Measurements from ENCODE around the gene LOC101059915.

The LOC101059915 gene

DNA sequence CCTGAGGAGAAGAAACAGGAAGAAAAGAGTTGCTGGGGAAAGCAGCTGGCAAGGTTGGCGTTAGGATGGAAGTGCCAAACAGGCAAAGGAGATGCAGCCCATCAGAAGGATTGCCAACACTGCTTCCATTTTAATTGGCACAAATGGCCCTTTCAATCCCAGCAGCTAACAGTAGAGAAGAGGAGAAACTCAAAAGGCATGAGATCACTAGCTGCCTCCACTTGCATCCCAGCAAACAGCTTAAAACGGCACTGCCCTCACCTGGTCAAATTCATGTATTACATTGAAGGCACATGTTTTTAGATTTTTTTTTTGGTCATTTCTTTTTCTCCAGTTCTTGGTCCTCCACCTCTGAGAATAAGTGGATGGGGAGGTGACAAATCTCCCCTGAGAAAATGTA, 14.9 kb upstream of the LOC101059915 start (continued):
- TF ChIP-seq RCOR1 (conservative IDR thresholded peaks at IDR 0.05; ENCODE audit: low read depth, low read length) (no peak), ASH2L (IDR thresholded peaks at IDR 0.05; ENCODE audit: borderline replicate concordance, low read depth) (no peak), TCF7 (IDR thresholded peaks at IDR 0.05; ENCODE audit: borderline replicate concordance) (no peak), YY1 (IDR thresholded peaks at IDR 0.05; ENCODE audit: low read depth, low read length) (0 out of 2 replicates have a peak, but pooled peaks have one; percentile 15)
- TF ChIP-seq, protein P1, sequence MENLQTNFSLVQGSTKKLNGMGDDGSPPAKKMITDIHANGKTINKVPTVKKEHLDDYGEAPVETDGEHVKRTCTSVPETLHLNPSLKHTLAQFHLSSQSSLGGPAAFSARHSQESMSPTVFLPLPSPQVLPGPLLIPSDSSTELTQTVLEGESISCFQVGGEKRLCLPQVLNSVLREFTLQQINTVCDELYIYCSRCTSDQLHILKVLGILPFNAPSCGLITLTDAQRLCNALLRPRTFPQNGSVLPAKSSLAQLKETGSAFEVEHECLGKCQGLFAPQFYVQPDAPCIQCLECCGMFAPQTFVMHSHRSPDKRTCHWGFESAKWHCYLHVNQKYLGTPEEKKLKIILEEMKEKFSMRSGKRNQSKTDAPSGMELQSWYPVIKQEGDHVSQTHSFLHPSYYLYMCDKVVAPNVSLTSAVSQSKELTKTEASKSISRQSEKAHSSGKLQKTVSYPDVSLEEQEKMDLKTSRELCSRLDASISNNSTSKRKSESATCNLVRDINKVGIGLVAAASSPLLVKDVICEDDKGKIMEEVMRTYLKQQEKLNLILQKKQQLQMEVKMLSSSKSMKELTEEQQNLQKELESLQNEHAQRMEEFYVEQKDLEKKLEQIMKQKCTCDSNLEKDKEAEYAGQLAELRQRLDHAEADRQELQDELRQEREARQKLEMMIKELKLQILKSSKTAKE (IDR thresholded peaks at IDR 0.05; ENCODE audit: low read depth, poor library complexity, severe bottlenecking) = no peak
- TF ChIP-seq, protein P2, sequence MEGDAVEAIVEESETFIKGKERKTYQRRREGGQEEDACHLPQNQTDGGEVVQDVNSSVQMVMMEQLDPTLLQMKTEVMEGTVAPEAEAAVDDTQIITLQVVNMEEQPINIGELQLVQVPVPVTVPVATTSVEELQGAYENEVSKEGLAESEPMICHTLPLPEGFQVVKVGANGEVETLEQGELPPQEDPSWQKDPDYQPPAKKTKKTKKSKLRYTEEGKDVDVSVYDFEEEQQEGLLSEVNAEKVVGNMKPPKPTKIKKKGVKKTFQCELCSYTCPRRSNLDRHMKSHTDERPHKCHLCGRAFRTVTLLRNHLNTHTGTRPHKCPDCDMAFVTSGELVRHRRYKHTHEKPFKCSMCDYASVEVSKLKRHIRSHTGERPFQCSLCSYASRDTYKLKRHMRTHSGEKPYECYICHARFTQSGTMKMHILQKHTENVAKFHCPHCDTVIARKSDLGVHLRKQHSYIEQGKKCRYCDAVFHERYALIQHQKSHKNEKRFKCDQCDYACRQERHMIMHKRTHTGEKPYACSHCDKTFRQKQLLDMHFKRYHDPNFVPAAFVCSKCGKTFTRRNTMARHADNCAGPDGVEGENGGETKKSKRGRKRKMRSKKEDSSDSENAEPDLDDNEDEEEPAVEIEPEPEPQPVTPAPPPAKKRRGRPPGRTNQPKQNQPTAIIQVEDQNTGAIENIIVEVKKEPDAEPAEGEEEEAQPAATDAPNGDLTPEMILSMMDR (IDR thresholded peaks at IDR 0.05 in 2 of 3, conservative IDR thresholded peaks at IDR 0.05 in 1 of 3; ENCODE audit: control insufficient read depth in 2 of 3, extremely low read depth in 1 of 3, insufficient read depth in 1 of 3, low read depth in 3 of 3, low read length in 3 of 3) = peak; percentile 64 to 73 (median 73)

- intact Hi-C loops (cut with micrococcal nuclease; ENCODE audit: unreplicated experiment) (loop anchor here (5.0 kb wide), 2 partner anchors 116 to 221 kb away; no protein-coding TSS in a partner anchor), in situ Hi-C loops (cut with MboI) (loop anchor here (5.0 to 25.0 kb wide), 4 partner anchors 36 to 866 kb away; partner anchors contain the start of gene CXCR3)
- Histone ChIP-seq H3K36me3 (ENCODE audit: control insufficient read depth in 2 of 2, insufficient read depth in 2 of 2, low read length in 1 of 2) (no peaks in the 10 kb centered on the region), H3K4me3 (no peak overlapping the region), H3K79me2 (ENCODE audit: control insufficient read depth, insufficient read depth, low read length) (no peaks in the 10 kb centered on the region), H3K9ac (ENCODE audit: control insufficient read depth, insufficient read depth, low read length) (no peak overlapping the region), H3K27me3 (replicated peaks in 1 of 2; ENCODE audit: control insufficient read depth in 2 of 2, insufficient read depth in 2 of 2, low read length in 1 of 2) (no peaks in the 10 kb centered on the region), H3K4me2 (ENCODE audit: control insufficient read depth, insufficient read depth) (no peak overlapping the region), H3K4me1 (ENCODE audit: control insufficient read depth, insufficient read depth, low read length) (0 out of 2 replicates have a peak, but pooled peaks cover 3% of the 10 kb centered on the region), H4K20me1 (ENCODE audit: control insufficient read depth, insufficient read depth) (no peaks in the 10 kb centered on the region), H3K27ac (ENCODE audit: control insufficient read depth, insufficient read depth) (no peak overlapping the region), H2AFZ (ENCODE audit: control insufficient read depth, low read depth, low read length) (no peak overlapping the region), H3K9me3 (replicated peaks; ENCODE audit: control insufficient read depth, insufficient read depth, low read length) (no peaks in the 10 kb centered on the region)
- ChIA-PET POLR2A (no interaction called here), SMC1A (ENCODE audit: uncharacterized antibody, unreplicated experiment) (no interaction called here), CTCF (interaction anchor here (1.5 kb wide), 1 partner anchor 12 kb away, joined by 4 read pairs; no protein-coding TSS in a partner anchor), RAD21 (ENCODE audit: unreplicated experiment) (no interaction called here)
- ATAC-seq = no peak
- 53% methylated on average over 2 of the region's 2 CpGs for WGBS (ENCODE audit: insufficient coverage, insufficient replicate concordance, low lambda C conversion rate, missing lambda C conversion rate)
- DNase-seq (ENCODE audit: low read depth, low spot score) = no peak
- no peak for FAIRE-seq
- BruUV-seq (replicated peaks) = no TSS peak
- TF ChIP-seq ETV6 (conservative IDR thresholded peaks at IDR 0.05 in 1 of 2, IDR thresholded peaks at IDR 0.05 in 1 of 2; ENCODE audit: borderline replicate concordance in 1 of 2, low read depth in 1 of 2) (no peak), JUND (IDR thresholded peaks at IDR 0.05; ENCODE audit: low read depth, low read length) (no peak), GABPA (IDR thresholded peaks at IDR 0.05; ENCODE audit: low read depth) (no peak), FOS (IDR thresholded peaks at IDR 0.05; ENCODE audit: borderline replicate concordance, extremely low read depth, insufficient read length) (no peak)
- TF ChIP-seq, protein P3, sequence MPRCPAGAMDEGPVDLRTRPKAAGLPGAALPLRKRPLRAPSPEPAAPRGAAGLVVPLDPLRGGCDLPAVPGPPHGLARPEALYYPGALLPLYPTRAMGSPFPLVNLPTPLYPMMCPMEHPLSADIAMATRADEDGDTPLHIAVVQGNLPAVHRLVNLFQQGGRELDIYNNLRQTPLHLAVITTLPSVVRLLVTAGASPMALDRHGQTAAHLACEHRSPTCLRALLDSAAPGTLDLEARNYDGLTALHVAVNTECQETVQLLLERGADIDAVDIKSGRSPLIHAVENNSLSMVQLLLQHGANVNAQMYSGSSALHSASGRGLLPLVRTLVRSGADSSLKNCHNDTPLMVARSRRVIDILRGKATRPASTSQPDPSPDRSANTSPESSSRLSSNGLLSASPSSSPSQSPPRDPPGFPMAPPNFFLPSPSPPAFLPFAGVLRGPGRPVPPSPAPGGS (IDR thresholded peaks at IDR 0.05; ENCODE audit: borderline replicate concordance, insufficient read depth, low read depth, low read length, poor library complexity, severe bottlenecking) = no peak
- TF ChIP-seq, protein P4, sequence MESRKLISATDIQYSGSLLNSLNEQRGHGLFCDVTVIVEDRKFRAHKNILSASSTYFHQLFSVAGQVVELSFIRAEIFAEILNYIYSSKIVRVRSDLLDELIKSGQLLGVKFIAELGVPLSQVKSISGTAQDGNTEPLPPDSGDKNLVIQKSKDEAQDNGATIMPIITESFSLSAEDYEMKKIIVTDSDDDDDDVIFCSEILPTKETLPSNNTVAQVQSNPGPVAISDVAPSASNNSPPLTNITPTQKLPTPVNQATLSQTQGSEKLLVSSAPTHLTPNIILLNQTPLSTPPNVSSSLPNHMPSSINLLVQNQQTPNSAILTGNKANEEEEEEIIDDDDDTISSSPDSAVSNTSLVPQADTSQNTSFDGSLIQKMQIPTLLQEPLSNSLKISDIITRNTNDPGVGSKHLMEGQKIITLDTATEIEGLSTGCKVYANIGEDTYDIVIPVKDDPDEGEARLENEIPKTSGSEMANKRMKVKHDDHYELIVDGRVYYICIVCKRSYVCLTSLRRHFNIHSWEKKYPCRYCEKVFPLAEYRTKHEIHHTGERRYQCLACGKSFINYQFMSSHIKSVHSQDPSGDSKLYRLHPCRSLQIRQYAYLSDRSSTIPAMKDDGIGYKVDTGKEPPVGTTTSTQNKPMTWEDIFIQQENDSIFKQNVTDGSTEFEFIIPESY (IDR thresholded peaks at IDR 0.05) = no peak
Observed at GRCh38 chrX:71653344-71653743, 14.0 kb upstream of the LOC101059915 start.
